H1 (cell line): Measurements from ENCODE around the gene IQCN. TPM values are rescaled to one million over a fixed set of nuclear protein-coding genes. Genes with fewer than 3 reads are reported as not detected.
A peak's percentile ranks its signal among the peaks of the same experiment; 100 is the strongest.

Source experiments
- CTCF ChIA-PET: fragments of 300-600 bp; sonication (Branson Sonifier 250); formaldehyde crosslinking; loops from one replicate; lab custom pipeline; 2021; ENCODE audit not compliant: partially characterized antibody; lab: Charles Lee
- POLR2A ChIA-PET: fragments of 300-600 bp; sonication (Branson Sonifier 250); formaldehyde crosslinking; loops from one replicate; lab custom pipeline; 2021; ENCODE audit warnings: inconsistent platforms; ENCODE audit not compliant: partially characterized antibody; lab: Charles Lee
- DNase-seq, 2 experiments: peaks; one replicate each; pipeline versions ENCODE4 v3.0.0 to v3.0.0-alpha.2; 2010 to 2022; ENCODE audit warnings: low spot score in 2 of 2, low read depth in 1 of 2, mixed read lengths in 1 of 2
- FAIRE-seq: peaks from 2 replicates; lab custom pipeline; 2011; peaks lifted over from hg19 to GRCh38; lab: Jason Lieb, UNC
- H2AFZ ChIP-seq: 2 replicates; pipeline ENCODE4 v1.8.1; 2012; ENCODE audit warnings: low read length, inconsistent platforms
- H2AK5ac ChIP-seq: 2 replicates; pipeline ENCODE4 v1.6.1; 2013; ENCODE audit warnings: low read depth, low read length
- H2BK120ac ChIP-seq: replicated peaks from 2 replicates; pipeline ENCODE3; 2013; ENCODE audit warnings: low read depth, low read length, inconsistent platforms
- H2BK12ac ChIP-seq: 2 replicates; pipeline ENCODE4 v1.6.1; 2013; ENCODE audit warnings: low read depth, low read length
- H2BK15ac ChIP-seq: 2 replicates; pipeline ENCODE4 v1.6.1; 2013; ENCODE audit warnings: low read length
- H2BK20ac ChIP-seq: 2 replicates; pipeline ENCODE4 v1.6.1; 2013; ENCODE audit warnings: low read length
- H2BK5ac ChIP-seq: 2 replicates; pipeline ENCODE4 v1.6.1; 2013; ENCODE audit warnings: low read depth, low read length
- H3K14ac ChIP-seq: 2 replicates; pipeline ENCODE4 v1.6.1; 2013; ENCODE audit warnings: inconsistent platforms; ENCODE audit not compliant: insufficient read length
- H3K18ac ChIP-seq: 2 replicates; pipeline ENCODE4 v1.6.1; 2013; ENCODE audit warnings: low read length; ENCODE audit errors: extremely low read depth
- H3K23ac ChIP-seq: 2 replicates; pipeline ENCODE4 v1.6.1; 2013; ENCODE audit warnings: inconsistent platforms; ENCODE audit not compliant: insufficient read length
- H3K23me2 ChIP-seq: 2 replicates; pipeline ENCODE4 v1.6.1; 2013; ENCODE audit warnings: low read depth, low read length
- H3K27ac ChIP-seq: 2 replicates; pipeline ENCODE4 v1.6.1; 2011; ENCODE audit warnings: low read depth, low read length, inconsistent platforms
- H3K27me3 ChIP-seq, 4 experiments: replicated peaks in 1 of 4; 1 replicate in 1 of 4; 2 replicates in 3 of 4; pipeline versions ENCODE4 v1.6.1 to v1.8.1; 2011 to 2013; ENCODE audit warnings: low read length in 3 of 4, mild to moderate bottlenecking in 3 of 4, inconsistent platforms in 2 of 4, mixed read lengths in 2 of 4, moderate library complexity in 1 of 4; ENCODE audit not compliant: control insufficient read depth in 3 of 4, insufficient read depth in 3 of 4; ENCODE audit errors: extremely low read depth in 1 of 4
- H3K36me3 ChIP-seq, 4 experiments: 2 replicates each; pipeline versions ENCODE4 v1.6.1 to v1.8.1; 2011 to 2013; ENCODE audit warnings: mild to moderate bottlenecking in 4 of 4, low read length in 3 of 4, moderate library complexity in 2 of 4, control low read depth in 1 of 4, inconsistent platforms in 1 of 4; ENCODE audit not compliant: insufficient read depth in 4 of 4, control insufficient read depth in 2 of 4
- H3K4ac ChIP-seq: replicated peaks from 2 replicates; pipeline ENCODE3; 2013; ENCODE audit warnings: low read length, low read depth, mixed read lengths, inconsistent platforms; ENCODE audit not compliant: insufficient read length
- H3K4me1 ChIP-seq, 4 experiments: replicated peaks in 1 of 4; 1 replicate in 1 of 4; 2 replicates in 3 of 4; pipeline versions ENCODE4 v1.6.1 to v1.8.1; 2011 to 2013; ENCODE audit warnings: low read length in 3 of 4, inconsistent platforms in 2 of 4, mixed read lengths in 1 of 4; ENCODE audit not compliant: insufficient read depth in 4 of 4, control insufficient read depth in 3 of 4
- H3K4me2 ChIP-seq, 2 experiments: 2 replicates each; pipeline versions ENCODE4 v1.6.1 to v1.8.1; 2011 to 2013; ENCODE audit warnings: low read depth in 2 of 2, low read length in 2 of 2, control low read depth in 1 of 2, inconsistent platforms in 1 of 2, mild to moderate bottlenecking in 1 of 2; ENCODE audit not compliant: insufficient read depth in 1 of 2
- H3K4me3 ChIP-seq, 4 experiments: fragments of 200-600, 300-600 bp in 1 of 4; sonication (generic), shearing (Covaris generic), sonication (Bioruptor Twin) in 1 of 4; 2 replicates each; pipeline versions ENCODE4 v1.5.1 to v1.8.1; 2011 to 2016; ENCODE audit warnings: low read length in 4 of 4, low read depth in 3 of 4, control low read depth in 2 of 4, inconsistent platforms in 2 of 4, mild to moderate bottlenecking in 2 of 4, mixed read lengths in 1 of 4, moderate library complexity in 1 of 4; ENCODE audit not compliant: insufficient read depth in 2 of 4; ENCODE audit errors: extremely low read depth in 1 of 4
- H3K56ac ChIP-seq: replicated peaks from 2 replicates; pipeline ENCODE3; 2013; ENCODE audit warnings: low read depth, mild to moderate bottlenecking, mixed read lengths, low read length, inconsistent platforms; ENCODE audit not compliant: insufficient read length
- H3K79me1 ChIP-seq: 2 replicates; pipeline ENCODE4 v1.6.1; 2013; ENCODE audit warnings: low read depth, low read length, control low read depth
- H3K79me2 ChIP-seq, 2 experiments: 2 replicates each; pipeline versions ENCODE4 v1.6.1 to v1.8.1; 2012 to 2013; ENCODE audit warnings: low read length in 2 of 2, mild to moderate bottlenecking in 2 of 2, inconsistent platforms in 1 of 2; ENCODE audit not compliant: insufficient read depth in 2 of 2, control insufficient read depth in 1 of 2
- H3K9ac ChIP-seq, 4 experiments: replicated peaks in 1 of 4; 1 replicate in 1 of 4; 2 replicates in 3 of 4; pipeline versions ENCODE4 v1.6.1 to v1.8.1; 2011 to 2013; ENCODE audit warnings: low read depth in 3 of 4, low read length in 3 of 4, control low read depth in 2 of 4, mild to moderate bottlenecking in 2 of 4, moderate library complexity in 2 of 4, inconsistent platforms in 1 of 4; ENCODE audit errors: extremely low read depth in 1 of 4
- H3K9me3 ChIP-seq, 2 experiments: 2 replicates each; pipeline versions ENCODE4 v1.6.1 to v1.8.1; 2012 to 2013; ENCODE audit warnings: mild to moderate bottlenecking in 2 of 2, moderate library complexity in 2 of 2, control low read depth in 1 of 2, inconsistent platforms in 1 of 2, low read depth in 1 of 2, low read length in 1 of 2, mixed read lengths in 1 of 2; ENCODE audit not compliant: insufficient read depth in 2 of 2
- H4K20me1 ChIP-seq, 2 experiments: replicated peaks in 1 of 2; 2 replicates each; pipeline versions ENCODE3 to v1.8.1; 2011 to 2013; ENCODE audit warnings: inconsistent platforms in 2 of 2, low read length in 2 of 2, mild to moderate bottlenecking in 1 of 2; ENCODE audit not compliant: insufficient read depth in 2 of 2, control insufficient read depth in 1 of 2
- H4K5ac ChIP-seq: 2 replicates; pipeline ENCODE4 v1.6.1; 2013; ENCODE audit warnings: low read length, low read depth, mixed read lengths, inconsistent platforms; ENCODE audit not compliant: insufficient read length
- H4K8ac ChIP-seq: 2 replicates; pipeline ENCODE4 v1.8.0; 2013; ENCODE audit warnings: mild to moderate bottlenecking, moderate library complexity, low read length, inconsistent platforms; ENCODE audit not compliant: insufficient read depth; ENCODE audit errors: extremely low read depth
- H4K91ac ChIP-seq: replicated peaks from 2 replicates; pipeline ENCODE3; 2013; ENCODE audit warnings: low read length, mixed read lengths, inconsistent platforms; ENCODE audit not compliant: insufficient read length
- ASH2L ChIP-seq: fragments of 200-600, 300-600 bp; sonication (generic); IDR thresholded peaks from one replicate; pipeline ENCODE4 v1.7.1; 2017; ENCODE audit warnings: low read length
- BACH1 ChIP-seq: IDR thresholded peaks from 2 replicates; pipeline ENCODE4 v1.6.1; 2012; ENCODE audit warnings: low read length, improper control_type of control experiment
- CEBPB ChIP-seq: IDR thresholded peaks from 2 replicates; pipeline ENCODE4 v1.6.1; 2012; ENCODE audit warnings: low read depth, low read length
- GABPA ChIP-seq: IDR thresholded peaks from 2 replicates; pipeline ENCODE4 v1.6.1; 2011; ENCODE audit warnings: mild to moderate bottlenecking, low read length, moderate library complexity, borderline replicate concordance; ENCODE audit not compliant: insufficient read depth
- KDM5A ChIP-seq: fragments of 200-600 bp; IDR thresholded peaks from 2 replicates; pipeline ENCODE4 v1.7.1; 2012; ENCODE audit warnings: mild to moderate bottlenecking, low read length, inconsistent platforms, mixed read lengths
- MAFK ChIP-seq: IDR thresholded peaks from 2 replicates; pipeline ENCODE4 v1.6.1; 2012; ENCODE audit warnings: low read depth, mild to moderate bottlenecking, improper control_type of control experiment, low read length
- POLR2A ChIP-seq, 2 experiments: IDR thresholded peaks; 1 replicate in 1 of 2; 2 replicates in 1 of 2; pipeline ENCODE4 v1.6.1; 2011; ENCODE audit warnings: low read depth in 2 of 2, low read length in 2 of 2, mild to moderate bottlenecking in 2 of 2; ENCODE audit errors: control extremely low read depth in 1 of 2
- POLR2AphosphoS5 ChIP-seq: IDR thresholded peaks from 2 replicates; pipeline ENCODE4 v1.6.1; 2011; ENCODE audit warnings: low read depth, low read length
- RNF2 ChIP-seq: fragments of 200-900, 300-1000 bp; sonication (generic); IDR thresholded peaks from 2 replicates; pipeline ENCODE4 v1.7.1; 2016; ENCODE audit warnings: borderline replicate concordance, low read depth, mild to moderate bottlenecking, antibody characterized with exemption, low read length; ENCODE audit not compliant: poor library complexity, severe bottlenecking; ENCODE audit errors: missing control alignments
- RXRA ChIP-seq: IDR thresholded peaks from 2 replicates; pipeline ENCODE4 v1.6.1; 2011; ENCODE audit warnings: low read depth, mild to moderate bottlenecking, low read length, moderate library complexity; ENCODE audit not compliant: insufficient read depth
- SP1 ChIP-seq: IDR thresholded peaks from 2 replicates; pipeline ENCODE4 v1.6.1; 2011; ENCODE audit warnings: low read depth, low read length
- TEAD4 ChIP-seq: IDR thresholded peaks from 2 replicates; pipeline ENCODE4 v1.6.1; 2012; ENCODE audit warnings: low read depth, low read length, inconsistent platforms, mixed read lengths
- WGBS, 2 experiments: shearing (Covaris generic) in 1 of 2; methylation state at CpG; one replicate each; pipeline versions ENCODE4 v1.1.6 to v1.1.7; 2013 to 2015; ENCODE audit warnings: low lambda C conversion rate in 2 of 2, mixed read lengths in 2 of 2, inconsistent platforms in 1 of 2, low coverage in 1 of 2, missing lambda C conversion rate in 1 of 2; ENCODE audit not compliant: insufficient replicate concordance in 2 of 2, insufficient coverage in 1 of 2, insufficient read length in 1 of 2; ENCODE audit errors: extremely low coverage in 1 of 2, missing lambda C conversion rate in 1 of 2; 5-methylcytosine and 5-hydroxymethylcytosine counted together
- polyA plus RNA-seq, 7 experiments: library from polyadenylated mRNA; depleted of rRNA in 3 of 7; stranded (reverse) in 5 of 7; unstranded in 2 of 7; fragments of >200 nt in 5 of 7; fragments of 200-250 nt in 2 of 7; gene quantifications; 1 replicate in 5 of 7; 2 replicates in 1 of 7; 4 replicates in 1 of 7; pipeline versions ENCODE4 v1.2.1 to v1.2.3, GENCODE V29; 2011 to 2013; ENCODE audit warnings: missing spikeins in 2 of 7, mixed read lengths in 2 of 7
- total RNA-seq: library from RNA; stranded (reverse); fragmentation: NEBNext Ultra II Directional; extraction: Animal tissue kit (Norgen Biotek cat#: 25700); gene quantifications from 2 replicates; pipeline ENCODE4 v1.2.1, GENCODE V29; 2021
- TF ChIP-seq, protein P1 (sequence below): IDR thresholded peaks from 2 replicates; pipeline ENCODE4 v1.6.1; 2011; ENCODE audit warnings: low read depth, mild to moderate bottlenecking, low read length; ENCODE audit not compliant: insufficient read depth

Gene IQCN
- total and polyA plus RNA-seq, 2 of the 8 experiments (the other 6 are each of a cell fraction or from before 2014, with no cell fraction given): 0.36 to 1.0 TPM

DNA sequence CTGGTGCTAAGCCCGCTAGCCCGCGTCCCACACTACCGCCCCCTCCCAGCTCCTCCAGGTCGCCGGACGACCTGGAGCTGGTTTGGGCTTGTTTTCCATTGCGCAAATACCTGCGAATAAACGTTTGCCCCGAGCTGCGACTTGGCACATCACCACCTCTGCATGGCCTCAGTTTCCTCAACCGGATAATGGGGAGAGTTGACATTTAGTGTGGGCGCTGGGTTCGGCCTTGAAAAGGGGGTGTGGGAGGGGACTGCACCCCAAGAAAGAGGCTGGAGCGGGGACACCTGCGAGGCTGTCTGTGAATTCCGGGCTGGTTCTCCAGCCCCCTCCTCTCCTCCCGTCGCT is 18.2 kb upstream of the IQCN start:
- Histone ChIP-seq H4K5ac (peak overlapping the region; percentile 46), H2BK5ac (peak overlapping the region; percentile 97), H3K36me3 (no peaks in the 10 kb centered on the region; a peak in 1 of 8 replicates), H3K9me3 (no peaks in the 10 kb centered on the region), H3K27me3 (no peaks in the 10 kb centered on the region), H3K27ac (peak overlapping the region; percentile 81), H3K9ac (peak overlapping the region in 3 of 4 experiments; percentile 49 to 65 (median 62); a peak in 5 of 7 replicates), H2BK120ac (peak overlapping the region; percentile 81), H3K79me1 (no peaks in the 10 kb centered on the region), H4K8ac (peak overlapping the region; percentile 90; the same call in 1 of the 2 replicates), H3K14ac (peak overlapping the region; percentile 50), H4K91ac (peak overlapping the region; percentile 98), H3K4me2 (peak overlapping the region; percentile 75 to 84), H2BK20ac (peak overlapping the region; percentile 66; the same call in 1 of the 2 replicates), H2BK15ac (peak overlapping the region; percentile 65; the same call in 1 of the 2 replicates), H3K56ac (peak overlapping the region; percentile 83), H3K18ac (peak overlapping the region; percentile 52), H3K79me2 (no peaks in the 10 kb centered on the region), H2AK5ac (no peak overlapping the region), H3K23ac (no peak overlapping the region), H3K4me3 (peak overlapping the region; percentile 55 to 75 (median 66)), H3K4me1 (peaks cover 4 to 33% (median 26%) of the 10 kb centered on the region in 4 experiments), H4K20me1 (peaks cover 0 to 8% of the 10 kb centered on the region in 2 experiments), H3K4ac (peak overlapping the region; percentile 85), H2AFZ (0 out of 2 replicates have a peak overlapping the region, but pooled peaks have one; percentile 3), H3K23me2 (peaks cover 27% of the 10 kb centered on the region), H2BK12ac (peak overlapping the region; percentile 63; the same call in 1 of the 2 replicates)
- 1% methylated on average over 15 of the region's 20 CpGs; no CpG with 5 or more reads in 1 of the 2 experiments for WGBS, 2 experiments
- CTCF ChIA-PET: interaction anchor here (0.6 to 3.5 kb wide), 11 partner anchors 10 to 118 kb away, joined by 3 to 52 read pairs (median 4); partner anchors contain the start of genes IQCN and JUND
- FAIRE-seq: no peak
- POLR2A ChIA-PET: interaction anchor here (0.7 to 6.2 kb wide), 26 partner anchors 9 to 139 kb away, joined by 3 to 237 read pairs (median 4); partner anchors contain the start of genes IQCN, JUND, LSM4 and SSBP4
- DNase-seq: peak in 1 of 2 experiments; percentile 82
- TF ChIP-seq MAFK: no peak
- no peak; the same call in 1 of the 2 replicates for TF ChIP-seq POLR2AphosphoS5
- TF ChIP-seq GABPA: no peak
- TF ChIP-seq POLR2A (IDR thresholded peaks at IDR 0.05; ENCODE audit: control extremely low read depth in 1 of 2, low read depth in 2 of 2, low read length in 2 of 2): no peak
- TF ChIP-seq TEAD4: no peak
- TF ChIP-seq KDM5A: no peak
- no peak for TF ChIP-seq RNF2
- no peak for TF ChIP-seq SP1
- TF ChIP-seq, protein P1, sequence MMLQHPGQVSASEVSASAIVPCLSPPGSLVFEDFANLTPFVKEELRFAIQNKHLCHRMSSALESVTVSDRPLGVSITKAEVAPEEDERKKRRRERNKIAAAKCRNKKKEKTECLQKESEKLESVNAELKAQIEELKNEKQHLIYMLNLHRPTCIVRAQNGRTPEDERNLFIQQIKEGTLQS: no peak
- no peak for TF ChIP-seq BACH1
- TF ChIP-seq CEBPB: peak; percentile 94
- no peak for TF ChIP-seq RXRA
- peak; percentile 83 for TF ChIP-seq ASH2L
